GM21786 (cell line): Measurements from ENCODE around the gene ADAMTSL3.

Experiments
- ATAC-seq: cut with Tn5 transposase; IDR thresholded peaks from one replicate; pipeline ENCODE4 v1.9.1; 2021; ENCODE audit not compliant: unreplicated experiment

The ADAMTSL3 gene

GRCh38 chr15:83653639-83654378, at the start of gene ADAMTSL3:
Gene ADAMTSL3, plus strand, starts transcription at chr15:83654123. Its CDS starts 1,639 bp downstream, at chr15:83655762.
- no peak for ATAC-seq

- no peak for ATAC-seq
Measured at GRCh38 chr15:83604549-83604948, 49.4 kb upstream of the ADAMTSL3 start.

- ATAC-seq: no peak
Measured at GRCh38 chr15:83605111-83605945, 48.6 kb upstream of the ADAMTSL3 start.

GRCh38 chr15:83610132-83610531, 43.8 kb upstream of the ADAMTSL3 start:
- no peak for ATAC-seq

- no peak for ATAC-seq
Measured at GRCh38 chr15:83610901-83611685, 42.8 kb upstream of the ADAMTSL3 start.

GRCh38 chr15:83612226-83612625, 41.7 kb upstream of the ADAMTSL3 start:
- no peak for ATAC-seq

- ATAC-seq: no peak
Measured at GRCh38 chr15:83612898-83613635, 40.9 kb upstream of the ADAMTSL3 start.

- no peak for ATAC-seq
Measured at GRCh38 chr15:83613714-83614113, 40.2 kb upstream of the ADAMTSL3 start.

- no peak for ATAC-seq
Measured at GRCh38 chr15:83616840-83617239, 37.1 kb upstream of the ADAMTSL3 start.

- ATAC-seq: no peak
Measured at GRCh38 chr15:83626171-83626802, 27.6 kb upstream of the ADAMTSL3 start.

- no peak for ATAC-seq
Measured at GRCh38 chr15:83631534-83631933, 22.4 kb upstream of the ADAMTSL3 start.

- ATAC-seq: no peak
Measured at GRCh38 chr15:83643201-83643600, 10.7 kb upstream of the ADAMTSL3 start.

- no peak for ATAC-seq
Measured at GRCh38 chr15:83644439-83644838, 9.5 kb upstream of the ADAMTSL3 start.

GRCh38 chr15:83650831-83651230, 3.1 kb upstream of the ADAMTSL3 start:
- ATAC-seq: no peak

- ATAC-seq: no peak
Measured at GRCh38 chr15:83651541-83651940, 2.4 kb upstream of the ADAMTSL3 start.

GRCh38 chr15:83652626-83653204, 1.2 kb upstream of the ADAMTSL3 start:
- no peak for ATAC-seq

GRCh38 chr15:83653288-83653638, 660 bp upstream of the ADAMTSL3 start:
- ATAC-seq: no peak

- ATAC-seq: no peak
Measured at GRCh38 chr15:83654379-83655236, 685 bp downstream of the ADAMTSL3 start.

- no peak for ATAC-seq
Measured at GRCh38 chr15:83655237-83655616, 1.3 kb downstream of the ADAMTSL3 start.
